HG03196 (cell line): Measurements from ENCODE around the gene PHKG2.
A peak's percentile ranks its signal among the peaks of the same experiment; 100 is the strongest.

Experiments used
- ATAC-seq: cut with Tn5 transposase; IDR thresholded peaks from one replicate; pipeline ENCODE4 v1.9.1; 2021; ENCODE audit not compliant: unreplicated experiment

Gene PHKG2

GRCh38 chr16:30728321-30728720 is 19.9 kb upstream of the PHKG2 start:
- no peak for ATAC-seq

- ATAC-seq: no peak
Measured at GRCh38 chr16:30728899-30729672, 19.1 kb upstream of the PHKG2 start.

- no peak for ATAC-seq
Measured at GRCh38 chr16:30731411-30731810, 16.8 kb upstream of the PHKG2 start.

- ATAC-seq: no peak
Measured at GRCh38 chr16:30736995-30737793, 11.0 kb upstream of the PHKG2 start.

GRCh38 chr16:30737794-30738648 is 10.2 kb upstream of the PHKG2 start:
- ATAC-seq: no peak

- ATAC-seq: no peak
Measured at GRCh38 chr16:30738984-30739951, 9.0 kb upstream of the PHKG2 start.

GRCh38 chr16:30740364-30741251 is 7.6 kb upstream of the PHKG2 start:
- ATAC-seq: no peak

- no peak for ATAC-seq
Measured at GRCh38 chr16:30741461-30741914, 6.7 kb upstream of the PHKG2 start.

- no peak for ATAC-seq
Measured at GRCh38 chr16:30743716-30744115, 4.5 kb upstream of the PHKG2 start.

GRCh38 chr16:30744183-30744582 is 4.0 kb upstream of the PHKG2 start:
- no peak for ATAC-seq

GRCh38 chr16:30745082-30745481 is 3.1 kb upstream of the PHKG2 start:
- ATAC-seq: no peak

GRCh38 chr16:30746638-30747175 is 1.5 kb upstream of the PHKG2 start:
- no peak for ATAC-seq

GRCh38 chr16:30747331-30747730 is 894 bp upstream of the PHKG2 start:
- no peak for ATAC-seq

- peak; percentile 12 for ATAC-seq
Measured at GRCh38 chr16:30748634-30749445, 615 bp downstream of the PHKG2 start.

- ATAC-seq: no peak
Measured at GRCh38 chr16:30750201-30750600, 2.0 kb downstream of the PHKG2 start.

- ATAC-seq: no peak
Measured at GRCh38 chr16:30750876-30751465, 2.7 kb downstream of the PHKG2 start.

- no peak for ATAC-seq
Measured at GRCh38 chr16:30753596-30753995, 5.4 kb downstream of the PHKG2 start.
